Breast epithelium (tissue), 3 donors: ENCODE measurements around the gene ALDH5A1.

Experiments
- POLR2A ChIP-seq: fragments of 450-650 bp; IDR thresholded peaks from one replicate; pipeline ENCODE4 v1.6.1; 2016; ENCODE audit warnings: antibody characterized with exemption, mild to moderate bottlenecking, moderate library complexity
- TF ChIP-seq, protein P1 (sequence below), 3 donors: fragments of 450-650 bp; IDR thresholded peaks; one replicate each; pipeline ENCODE4 v1.5.1; 2016 to 2017; ENCODE audit warnings: antibody characterized with exemption in 3 of 3, mild to moderate bottlenecking in 3 of 3, moderate library complexity in 3 of 3

GRCh38 chr6:24545183-24545582, 50.4 kb downstream of the ALDH5A1 start:
- TF ChIP-seq, protein P1, sequence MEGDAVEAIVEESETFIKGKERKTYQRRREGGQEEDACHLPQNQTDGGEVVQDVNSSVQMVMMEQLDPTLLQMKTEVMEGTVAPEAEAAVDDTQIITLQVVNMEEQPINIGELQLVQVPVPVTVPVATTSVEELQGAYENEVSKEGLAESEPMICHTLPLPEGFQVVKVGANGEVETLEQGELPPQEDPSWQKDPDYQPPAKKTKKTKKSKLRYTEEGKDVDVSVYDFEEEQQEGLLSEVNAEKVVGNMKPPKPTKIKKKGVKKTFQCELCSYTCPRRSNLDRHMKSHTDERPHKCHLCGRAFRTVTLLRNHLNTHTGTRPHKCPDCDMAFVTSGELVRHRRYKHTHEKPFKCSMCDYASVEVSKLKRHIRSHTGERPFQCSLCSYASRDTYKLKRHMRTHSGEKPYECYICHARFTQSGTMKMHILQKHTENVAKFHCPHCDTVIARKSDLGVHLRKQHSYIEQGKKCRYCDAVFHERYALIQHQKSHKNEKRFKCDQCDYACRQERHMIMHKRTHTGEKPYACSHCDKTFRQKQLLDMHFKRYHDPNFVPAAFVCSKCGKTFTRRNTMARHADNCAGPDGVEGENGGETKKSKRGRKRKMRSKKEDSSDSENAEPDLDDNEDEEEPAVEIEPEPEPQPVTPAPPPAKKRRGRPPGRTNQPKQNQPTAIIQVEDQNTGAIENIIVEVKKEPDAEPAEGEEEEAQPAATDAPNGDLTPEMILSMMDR (IDR thresholded peaks at IDR 0.05), result no peak
- TF ChIP-seq POLR2A, result no peak
